HG02678 (cell line): ENCODE measurements around the gene DNAH7.
"Not testable (repeated sequence)": the region's sequence is repeated elsewhere in the genome, so short reads cannot be mapped to it uniquely, and the experiment has no call there.

Experiments used
- ATAC-seq: cut with Tn5 transposase; IDR thresholded peaks from one replicate; pipeline ENCODE4 v1.9.1; 2021; ENCODE audit warnings: mild to moderate bottlenecking, moderate library complexity; ENCODE audit not compliant: unreplicated experiment

The DNAH7 gene

DNA sequence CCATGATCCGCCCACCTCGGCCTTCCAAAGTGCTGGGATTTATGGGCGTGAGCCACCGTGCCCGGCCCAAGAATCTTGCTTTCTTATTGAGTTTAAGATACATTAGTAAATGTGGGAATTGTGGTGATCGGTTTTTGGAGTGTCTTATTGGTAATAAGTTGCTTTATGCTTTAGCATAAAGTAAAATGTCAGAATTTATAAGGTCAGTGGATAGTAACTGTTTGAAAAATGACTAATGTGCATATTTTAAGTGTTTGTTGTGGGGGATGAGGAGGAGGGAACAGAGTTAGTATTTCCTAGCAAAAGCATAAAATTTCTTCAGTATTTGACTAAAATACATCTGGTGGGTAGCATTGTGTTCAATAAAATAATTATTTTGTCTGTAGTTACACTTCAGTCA, 334.2 kb downstream of the DNAH7 start:
- ATAC-seq, result no peak

DNA sequence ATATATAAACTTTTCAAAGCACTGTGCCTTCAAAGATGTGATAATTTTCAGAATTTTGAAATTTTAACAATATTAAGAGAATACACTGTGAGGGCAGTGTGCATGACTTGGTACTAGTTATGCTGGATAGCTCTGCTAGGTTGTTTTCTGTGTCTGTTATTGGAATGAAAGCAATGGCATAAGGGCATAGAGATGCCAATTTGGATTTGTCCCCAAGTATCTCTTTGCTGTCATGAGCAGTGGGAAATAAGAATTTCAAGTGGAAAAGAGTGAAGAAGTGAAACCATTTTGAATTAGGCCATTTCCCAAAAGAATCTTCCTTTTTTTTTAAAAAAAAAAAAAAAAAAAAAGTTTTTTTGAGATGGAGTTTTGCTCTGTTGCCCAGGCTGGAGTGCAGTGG, 334.8 kb downstream of the DNAH7 start:
- no peak for ATAC-seq

DNA sequence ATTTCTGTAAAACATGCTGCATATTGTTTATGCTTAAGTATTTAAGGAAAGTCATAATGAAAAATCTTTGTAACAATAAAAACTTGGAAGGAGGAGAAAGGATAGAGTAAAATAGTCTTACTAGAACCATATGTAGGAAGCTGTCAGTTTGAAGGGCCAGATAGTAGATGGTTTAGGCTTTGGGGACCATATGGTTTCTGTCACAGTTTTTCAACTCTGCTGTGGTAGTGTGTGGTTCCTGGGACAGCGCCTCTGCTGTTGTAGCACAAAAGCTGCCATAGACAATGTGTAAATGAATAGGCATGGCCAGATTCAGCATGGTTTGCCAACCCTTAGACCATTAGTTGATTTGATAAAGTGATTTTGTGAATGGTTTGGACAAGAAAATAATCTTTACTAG, 336.1 kb downstream of the DNAH7 start:
- no peak for ATAC-seq

DNA sequence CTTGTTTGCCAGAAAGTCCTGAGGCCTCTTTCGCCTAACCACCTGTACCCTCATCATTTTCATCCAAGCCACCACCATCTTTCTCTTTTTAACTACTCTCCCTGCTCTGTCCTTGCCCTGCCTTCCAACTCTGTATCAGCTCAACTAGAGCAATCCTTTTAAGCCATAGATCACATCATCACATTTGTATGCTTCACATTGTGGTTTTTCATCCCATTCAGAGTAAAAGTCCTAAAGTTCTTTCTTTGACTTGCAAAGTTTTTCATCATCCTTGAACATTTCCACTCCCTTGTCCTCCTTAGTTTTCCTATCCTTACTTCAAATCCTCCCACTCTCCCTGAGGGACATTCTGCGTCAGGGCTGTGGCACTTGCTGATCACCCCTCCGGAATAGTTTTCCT, 337.7 kb downstream of the DNAH7 start:
- ATAC-seq, result no peak

DNA sequence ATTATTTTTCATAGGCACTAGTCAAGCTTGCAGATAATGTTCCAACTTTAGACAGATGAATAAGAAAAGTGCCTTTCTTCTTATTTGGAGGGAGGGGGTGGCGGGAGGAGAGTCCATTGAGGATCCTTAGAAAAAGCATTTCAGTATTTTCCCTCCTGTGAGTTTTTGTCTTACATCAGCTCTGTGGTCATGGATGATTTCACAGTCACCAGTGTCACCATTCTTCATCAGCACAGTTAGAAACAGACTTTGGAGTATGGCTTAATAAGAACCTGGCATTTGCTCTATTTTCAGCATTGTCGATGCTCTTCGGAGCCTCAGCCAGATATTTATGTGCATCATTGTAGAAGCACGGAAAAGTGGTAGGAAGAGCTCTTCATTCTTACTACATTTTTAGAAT, 341.5 kb downstream of the DNAH7 start:
- ATAC-seq, result no peak

DNA sequence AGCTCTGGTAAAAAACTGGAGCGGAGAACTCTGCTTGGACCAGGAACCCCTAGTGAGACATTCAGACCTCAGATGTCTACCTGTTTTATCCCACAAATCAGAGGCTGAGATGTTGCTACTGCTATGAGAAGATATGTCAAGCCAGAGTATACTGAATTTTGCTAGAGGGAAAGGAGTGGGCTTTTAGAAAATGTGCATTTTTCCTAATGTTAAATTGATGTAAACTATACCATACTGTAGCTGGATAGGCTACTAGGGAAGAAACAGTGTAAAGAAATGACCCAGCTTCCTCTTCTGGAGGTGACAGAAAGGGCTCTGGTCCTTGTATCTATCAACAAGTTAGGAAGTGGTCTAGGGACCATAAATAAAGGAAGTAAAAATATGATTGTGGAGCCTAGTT, 346.6 kb downstream of the DNAH7 start:
- ATAC-seq, result no peak

DNA sequence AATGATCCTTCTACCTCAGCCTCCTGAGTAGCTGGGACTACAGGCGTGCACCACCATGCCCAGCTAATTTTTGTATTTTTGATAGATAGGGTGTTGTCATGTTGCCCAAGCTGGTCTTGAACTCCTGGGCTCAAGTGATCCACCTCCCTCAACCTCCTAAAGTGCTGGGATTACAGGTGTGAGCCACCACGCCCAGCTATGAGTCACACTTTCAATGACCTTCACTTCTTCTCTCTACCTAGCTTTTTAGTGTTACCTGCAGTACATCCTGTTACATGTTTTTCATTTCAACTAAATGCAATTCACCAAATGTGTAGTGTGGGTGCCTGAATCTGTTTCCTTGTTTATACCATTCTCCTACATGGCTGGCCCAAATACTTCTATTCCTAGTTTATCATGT, 347.6 kb downstream of the DNAH7 start:
- no peak for ATAC-seq

DNA sequence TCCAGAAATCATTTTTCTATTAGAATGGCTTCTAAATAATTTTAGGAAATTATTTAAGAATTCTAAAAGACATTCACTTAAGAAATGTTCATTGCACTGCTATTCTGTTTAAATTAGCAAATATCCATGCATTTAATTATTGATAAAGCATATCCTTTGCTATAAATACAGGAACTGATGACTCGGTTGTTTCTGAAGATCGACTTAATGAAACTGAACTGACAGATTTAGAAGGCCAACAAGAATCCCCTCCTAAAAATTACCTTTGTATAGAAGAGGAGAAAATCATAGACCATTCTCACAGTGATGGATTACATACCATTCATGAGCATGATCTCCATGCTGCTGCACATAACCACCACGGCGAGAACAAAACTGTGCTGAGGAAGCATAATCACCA, 352.2 kb downstream of the DNAH7 start:
- ATAC-seq, result no peak

DNA sequence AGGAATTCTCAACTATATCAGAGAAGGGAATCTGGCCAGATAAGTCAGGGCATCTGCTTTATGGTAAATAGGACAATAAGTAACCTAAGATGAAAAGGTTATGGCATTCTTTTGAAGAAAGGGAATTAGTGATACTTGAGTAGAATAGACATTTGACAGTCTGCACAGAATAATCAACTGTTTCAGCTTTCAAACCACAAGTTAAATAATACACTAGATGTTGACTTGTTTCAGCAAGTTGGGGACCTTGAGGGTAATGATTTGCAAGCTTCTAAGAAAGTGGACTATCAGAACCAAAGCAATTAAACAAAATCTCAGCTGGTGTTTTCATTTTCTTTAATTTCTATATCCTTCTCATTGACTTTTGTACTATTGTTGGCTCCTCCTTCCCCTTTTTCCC, 357.2 kb downstream of the DNAH7 start:
- ATAC-seq, result peak; percentile 76

DNA sequence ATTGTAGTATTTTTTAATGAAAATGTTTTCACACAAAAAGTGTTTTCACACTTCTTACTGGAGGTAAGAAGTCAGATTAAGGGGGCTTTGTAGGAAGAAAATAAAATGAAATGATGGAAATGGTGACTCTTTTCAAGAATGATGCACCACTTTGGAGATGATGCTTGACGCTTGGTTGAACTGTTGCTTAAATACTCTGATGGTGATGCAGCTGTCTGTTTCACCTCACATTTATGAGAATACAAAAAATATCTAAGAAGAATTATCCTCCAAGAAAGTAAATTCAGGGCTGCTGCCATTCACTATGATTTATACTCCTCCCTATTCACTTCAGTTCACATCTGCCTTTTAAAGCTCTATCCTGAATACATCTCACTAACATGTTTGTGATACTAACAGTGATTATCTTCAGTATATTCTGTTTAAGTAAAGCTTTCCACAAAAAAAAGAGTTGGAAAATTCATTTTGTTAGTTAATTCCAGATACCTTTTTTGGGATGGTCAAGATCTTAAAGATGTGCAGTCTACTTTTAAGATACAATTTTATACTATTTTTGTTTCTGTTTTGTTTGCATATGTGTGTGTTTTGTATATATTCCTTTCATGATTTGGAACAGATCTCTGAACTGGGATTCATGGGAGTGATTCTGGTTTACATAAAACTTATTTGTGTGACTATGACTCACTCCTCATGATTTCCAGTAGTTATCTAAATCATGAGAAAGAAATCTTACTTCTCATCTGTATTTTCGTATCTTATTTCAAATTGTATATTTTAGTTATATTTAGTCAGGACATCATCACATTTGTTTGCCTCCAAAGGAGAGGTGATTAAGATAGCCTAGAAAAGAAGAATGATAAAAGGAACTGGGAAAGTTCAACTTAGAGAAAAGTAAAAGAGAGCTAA, 358.5 kb downstream of the DNAH7 start:
- ATAC-seq, result no peak

DNA sequence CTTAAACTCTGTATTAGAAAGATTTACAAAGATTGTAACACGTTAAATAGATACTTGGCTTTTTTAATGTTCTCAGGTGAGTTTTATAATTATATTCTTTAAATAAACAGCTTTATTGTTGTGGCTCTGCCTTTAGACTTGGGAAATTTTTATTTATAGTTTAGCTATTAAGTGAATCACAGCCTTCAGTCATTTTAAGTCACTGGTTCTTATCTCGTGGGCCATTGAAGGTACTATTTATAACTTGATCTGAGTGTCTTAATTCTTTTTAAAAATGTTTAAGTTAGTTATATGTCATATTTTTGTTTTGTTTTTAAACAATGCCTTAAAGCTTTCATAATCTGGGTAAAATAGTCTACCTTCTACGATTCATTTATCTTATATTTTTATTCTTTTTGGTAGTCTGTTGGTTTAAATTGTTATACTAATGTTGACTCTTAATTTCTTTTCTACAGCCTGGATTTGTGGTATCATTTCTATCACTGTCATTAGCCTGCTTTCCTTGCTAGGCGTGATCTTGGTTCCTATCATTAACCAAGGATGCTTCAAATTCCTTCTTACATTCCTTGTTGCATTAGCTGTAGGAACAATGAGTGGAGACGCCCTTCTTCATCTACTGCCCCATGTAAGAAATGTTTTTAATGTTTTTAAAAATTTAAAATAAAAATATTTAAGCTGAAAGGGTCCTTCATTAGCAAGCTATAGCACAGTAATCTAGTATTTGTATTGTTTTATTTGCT, 362.3 kb downstream of the DNAH7 start:
- no peak for ATAC-seq

DNA sequence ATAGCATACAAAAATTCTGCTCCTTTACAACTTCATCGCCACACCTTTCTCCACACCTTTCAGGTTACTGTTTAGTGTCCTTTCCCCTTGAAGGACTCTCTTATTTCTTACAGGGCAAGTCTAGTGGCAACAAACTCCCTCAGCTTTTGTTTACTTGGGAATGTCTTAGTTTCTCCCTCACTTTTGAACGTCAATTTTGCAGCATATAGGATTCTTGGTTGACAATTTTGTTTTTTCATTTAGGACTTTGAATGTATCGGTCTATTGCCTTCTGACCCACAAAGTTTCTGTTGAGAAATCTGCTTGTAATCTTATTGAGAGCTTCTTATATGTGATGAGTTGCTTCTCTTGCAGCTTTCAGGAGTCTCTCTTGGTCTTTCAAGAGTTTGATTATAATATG, 368.2 kb downstream of the DNAH7 start:
- no peak for ATAC-seq

DNA sequence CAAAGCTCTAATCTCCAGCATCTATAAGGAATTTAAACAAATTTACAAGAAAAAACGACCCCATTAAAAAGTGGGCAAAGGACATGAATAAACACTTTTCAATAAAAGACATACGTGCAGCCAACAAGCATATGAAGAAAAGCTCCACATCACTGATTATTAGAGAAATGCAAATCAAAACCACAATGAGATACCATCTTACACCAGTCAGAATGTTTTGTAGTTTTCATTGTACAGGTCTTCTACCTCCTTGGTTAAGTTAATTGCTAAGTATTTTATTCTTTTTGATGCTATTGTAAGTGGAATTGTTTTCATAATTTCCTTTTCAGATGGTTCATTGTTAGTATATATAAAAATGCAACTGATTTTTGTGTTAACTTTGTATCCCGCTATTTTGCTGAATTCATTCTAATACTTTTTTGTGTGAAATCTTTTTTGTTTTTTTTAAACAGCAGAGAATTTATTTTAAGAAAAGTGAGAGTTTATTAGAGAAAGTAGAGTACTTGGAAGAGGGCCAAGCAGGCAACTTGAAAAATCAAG, 370.9 kb downstream of the DNAH7 start:
- ATAC-seq, result peak; percentile 47

DNA sequence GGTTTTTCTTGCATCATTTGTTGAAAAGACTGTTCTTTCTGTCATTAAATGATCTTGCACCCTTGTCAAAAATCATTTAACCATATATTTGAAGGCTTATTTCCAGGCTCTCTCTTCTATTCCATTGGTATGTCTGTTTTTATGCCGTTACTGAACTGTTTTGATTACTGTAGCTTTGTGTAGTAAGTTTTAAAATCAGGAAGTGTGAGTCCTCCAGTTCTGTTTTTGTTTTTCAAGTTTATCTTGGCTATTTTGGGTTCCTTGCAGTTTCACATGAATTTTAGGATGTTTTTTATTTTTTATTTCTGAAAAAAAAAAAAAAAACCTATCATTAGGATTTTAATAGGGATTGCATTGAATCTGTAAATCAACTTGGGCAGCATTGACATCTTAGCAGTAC, 372.6 kb downstream of the DNAH7 start:
- no peak for ATAC-seq

DNA sequence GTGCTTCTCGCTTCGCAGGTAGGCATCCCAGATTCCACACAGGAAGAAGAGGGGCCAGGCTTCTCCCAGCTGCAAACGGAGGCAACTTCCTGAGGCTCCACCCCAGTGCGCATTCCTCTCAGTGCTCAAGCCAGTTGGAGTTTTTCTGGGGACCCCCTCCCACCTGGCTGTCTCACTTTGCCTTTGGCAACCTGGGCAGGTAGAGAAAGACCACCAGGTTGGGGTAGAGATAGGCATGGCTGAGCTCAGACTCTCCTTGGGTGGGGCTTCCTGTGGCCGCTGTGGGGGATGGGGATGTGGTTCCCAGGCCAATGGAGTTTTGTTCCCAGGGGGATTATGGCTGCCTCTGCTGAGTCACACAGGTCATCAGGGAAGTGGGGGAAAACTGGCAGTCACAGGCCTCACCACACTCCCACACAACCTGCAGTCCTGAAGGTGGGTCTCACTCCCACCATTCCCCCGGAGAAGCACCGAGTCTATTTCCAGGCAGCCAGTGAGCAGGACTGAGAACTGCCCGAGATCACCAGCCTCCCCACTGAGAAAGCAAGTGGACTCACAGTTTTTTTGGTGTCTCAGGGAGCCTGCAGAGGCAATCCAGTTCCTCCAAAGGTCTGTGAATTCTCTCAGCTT, 373.5 kb downstream of the DNAH7 start:
- ATAC-seq, result no peak

DNA sequence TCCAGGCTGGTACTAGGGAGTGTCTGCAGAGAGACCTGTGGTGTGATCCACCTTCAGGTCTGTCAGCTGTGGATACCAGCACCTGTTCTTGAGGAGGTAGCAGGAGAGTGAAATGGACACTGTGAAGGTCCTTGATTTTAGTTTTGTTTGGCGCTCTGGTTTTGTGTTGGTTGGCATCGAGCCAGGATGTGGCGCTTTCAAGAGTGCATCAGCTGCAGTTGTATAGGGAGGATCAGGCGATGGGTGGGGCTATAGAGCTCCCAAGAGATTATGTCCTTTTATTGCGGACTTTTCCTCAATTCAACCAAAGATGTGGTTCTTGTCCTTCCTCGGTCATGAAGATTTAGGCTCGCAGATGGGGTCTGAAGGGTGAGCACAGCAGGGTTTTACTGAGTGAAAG, 374.1 kb downstream of the DNAH7 start:
- ATAC-seq, result no peak

DNA sequence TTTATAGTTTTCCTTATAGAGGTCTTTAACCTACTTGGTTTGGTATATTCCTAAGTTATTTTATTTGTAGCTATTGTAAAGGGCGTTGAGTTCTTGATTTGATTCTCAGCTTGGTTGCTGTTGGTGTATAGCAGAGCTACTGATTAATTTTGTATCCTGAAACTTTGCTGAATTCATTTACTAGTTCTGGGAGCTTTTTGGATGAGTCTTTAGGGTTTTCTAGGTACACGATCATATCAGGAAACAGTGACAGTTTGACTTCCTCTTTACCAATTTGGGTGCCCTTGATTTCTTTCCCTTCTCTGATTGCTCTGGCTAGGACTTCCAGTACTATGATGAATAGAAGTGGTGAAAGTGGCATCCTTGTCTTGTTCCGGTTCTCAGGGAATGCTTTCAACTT, 376.1 kb downstream of the DNAH7 start:
- not testable (repeated sequence) for ATAC-seq
